Neural progenitor cell (in vitro differentiated cells): ENCODE results near the gene JAG2. TPM values are rescaled to one million over a fixed set of nuclear protein-coding genes. Genes with fewer than 3 reads are reported as not detected.
A peak's percentile ranks its signal among the peaks of the same experiment; 100 is the strongest.

Source experiments
- DNase-seq: peaks from one replicate; pipeline ENCODE4 v3.0.0-alpha.2; 2016; ENCODE audit warnings: low spot score
- H2AFZ ChIP-seq: fragments of 200-600 bp; sonication (generic); replicated peaks from 2 replicates; pipeline ENCODE4 v1.6.1; 2016; ENCODE audit warnings: antibody characterized with exemption
- H3F3A ChIP-seq: fragments of 200-600 bp; sonication (generic); 2 replicates; pipeline ENCODE4 v1.6.1; 2016; ENCODE audit warnings: antibody characterized with exemption, low read depth
- H3K27ac ChIP-seq: fragments of 200-600 bp; sonication (generic); 2 replicates; pipeline ENCODE4 v1.5.1; 2016; ENCODE audit warnings: mild to moderate bottlenecking
- H3K27me3 ChIP-seq: fragments of 200-600 bp; sonication (generic); 2 replicates; pipeline ENCODE4 v1.6.1; 2016; ENCODE audit warnings: mild to moderate bottlenecking, moderate library complexity
- H3K36me3 ChIP-seq: fragments of 200-600 bp; sonication (generic); 2 replicates; pipeline ENCODE4 v1.5.1; 2016
- H3K4me1 ChIP-seq: fragments of 200-600 bp; sonication (generic); 2 replicates; pipeline ENCODE4 v1.6.1; 2016; ENCODE audit warnings: mixed run types
- H3K4me2 ChIP-seq: fragments of 200-600 bp; sonication (generic); 2 replicates; pipeline ENCODE4 v1.6.1; 2016
- H3K4me3 ChIP-seq: fragments of 200-600 bp; sonication (generic); 2 replicates; pipeline ENCODE4 v1.5.1; 2016
- H3K79me2 ChIP-seq: fragments of 200-600 bp; sonication (generic); 2 replicates; pipeline ENCODE4 v1.6.1; 2016; ENCODE audit warnings: low read depth
- H3K9ac ChIP-seq: fragments of 200-600 bp; sonication (generic); 2 replicates; pipeline ENCODE4 v1.6.1; 2016
- H3K9me3 ChIP-seq: fragments of 200-600 bp; sonication (generic); 2 replicates; pipeline ENCODE4 v1.5.1; 2016; ENCODE audit warnings: low read depth
- H4K20me1 ChIP-seq: fragments of 200-600 bp; sonication (generic); 2 replicates; pipeline ENCODE4 v1.6.1; 2016; ENCODE audit warnings: low read depth
- H3K27ac Mint-ChIP-seq: 3 replicates; pipeline ENCODE4 v1.8.0; 2021; ENCODE audit warnings: mixed read lengths
- H3K27me3 Mint-ChIP-seq: 2 replicates; pipeline ENCODE4 v1.8.0; 2022; ENCODE audit warnings: low read depth, mild to moderate bottlenecking, inconsistent platforms, moderate library complexity, mixed read lengths; ENCODE audit not compliant: insufficient read depth
- H3K36me3 Mint-ChIP-seq: 3 replicates; pipeline ENCODE4 v1.8.0; 2021; ENCODE audit warnings: mixed read lengths
- H3K4me1 Mint-ChIP-seq: 3 replicates; pipeline ENCODE4 v1.8.0; 2021; ENCODE audit warnings: mixed read lengths
- H3K4me3 Mint-ChIP-seq: 3 replicates; pipeline ENCODE4 v1.8.0; 2021; ENCODE audit warnings: mild to moderate bottlenecking, moderate library complexity, mixed read lengths
- H3K9me3 Mint-ChIP-seq: 3 replicates; pipeline ENCODE4 v1.8.0; 2020; ENCODE audit warnings: mixed read lengths
- EZH2 ChIP-seq: fragments of 200-600 bp; sonication (generic); IDR thresholded peaks from 2 replicates; pipeline ENCODE4 v1.6.1; 2017; ENCODE audit warnings: antibody characterized with exemption, mild to moderate bottlenecking, moderate library complexity
- EZH2phosphoT487 ChIP-seq: fragments of 200-600 bp; sonication (generic); IDR thresholded peaks from 2 replicates; pipeline ENCODE4 v1.6.1; 2017; ENCODE audit warnings: antibody characterized with exemption
- total RNA-seq: library from RNA; depleted of rRNA; stranded (reverse); fragments of >200 nt; gene quantifications from 2 replicates; pipeline ENCODE4 v1.2.3, GENCODE V29; 2015; ENCODE audit warnings: low replicate concordance
- TF ChIP-seq, protein P1 (sequence below): fragments of 200-600 bp; sonication (generic); IDR thresholded peaks from 2 replicates; pipeline ENCODE4 v1.5.1; 2017; ENCODE audit warnings: antibody characterized with exemption, mild to moderate bottlenecking

The JAG2 gene
- total RNA-seq, 1 donor from 2014 or later: 2.1 TPM

DNA sequence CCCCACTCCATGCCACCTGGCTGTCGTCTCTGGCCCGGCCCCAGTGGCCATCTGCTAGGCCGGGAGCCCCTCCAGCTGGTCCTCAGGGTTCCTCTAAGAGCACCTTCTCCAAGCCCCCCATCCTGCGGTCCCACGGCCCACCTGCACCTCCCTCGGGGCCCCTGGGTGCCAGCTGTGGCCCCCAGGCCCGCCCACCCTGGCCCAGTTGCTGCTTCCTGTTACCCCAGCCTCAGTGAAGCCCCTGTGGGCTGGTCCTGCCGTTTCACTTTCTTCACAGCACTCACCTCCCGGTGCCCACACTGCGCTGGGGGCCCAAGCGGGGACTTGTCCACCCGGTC lies 40.1 kb upstream of the JAG2 start:
- no peak overlapping the region for H2AFZ ChIP-seq
- peak overlapping the region; percentile 66 for H3K27ac Mint-ChIP-seq
- no peak overlapping the region for H3K4me3 ChIP-seq
- H3F3A ChIP-seq: no peaks in the 10 kb centered on the region
- peaks cover 7% of the 10 kb centered on the region for H4K20me1 ChIP-seq
- H3K79me2 ChIP-seq: no peaks in the 10 kb centered on the region
- H3K27me3 ChIP-seq: no peaks in the 10 kb centered on the region
- H3K4me2 ChIP-seq: no peak overlapping the region
- no peak overlapping the region for H3K9ac ChIP-seq
- DNase-seq: no peak
- H3K9me3 Mint-ChIP-seq: no peaks in the 10 kb centered on the region
- no peaks in the 10 kb centered on the region for H3K4me1 ChIP-seq
- TF ChIP-seq, protein P1, sequence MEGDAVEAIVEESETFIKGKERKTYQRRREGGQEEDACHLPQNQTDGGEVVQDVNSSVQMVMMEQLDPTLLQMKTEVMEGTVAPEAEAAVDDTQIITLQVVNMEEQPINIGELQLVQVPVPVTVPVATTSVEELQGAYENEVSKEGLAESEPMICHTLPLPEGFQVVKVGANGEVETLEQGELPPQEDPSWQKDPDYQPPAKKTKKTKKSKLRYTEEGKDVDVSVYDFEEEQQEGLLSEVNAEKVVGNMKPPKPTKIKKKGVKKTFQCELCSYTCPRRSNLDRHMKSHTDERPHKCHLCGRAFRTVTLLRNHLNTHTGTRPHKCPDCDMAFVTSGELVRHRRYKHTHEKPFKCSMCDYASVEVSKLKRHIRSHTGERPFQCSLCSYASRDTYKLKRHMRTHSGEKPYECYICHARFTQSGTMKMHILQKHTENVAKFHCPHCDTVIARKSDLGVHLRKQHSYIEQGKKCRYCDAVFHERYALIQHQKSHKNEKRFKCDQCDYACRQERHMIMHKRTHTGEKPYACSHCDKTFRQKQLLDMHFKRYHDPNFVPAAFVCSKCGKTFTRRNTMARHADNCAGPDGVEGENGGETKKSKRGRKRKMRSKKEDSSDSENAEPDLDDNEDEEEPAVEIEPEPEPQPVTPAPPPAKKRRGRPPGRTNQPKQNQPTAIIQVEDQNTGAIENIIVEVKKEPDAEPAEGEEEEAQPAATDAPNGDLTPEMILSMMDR: no peak
- TF ChIP-seq EZH2 (no peak), EZH2phosphoT487 (no peak)
- H3K4me1 Mint-ChIP-seq: peaks cover 5% of the 10 kb centered on the region
- H3K27ac ChIP-seq: no peak overlapping the region
- no peaks in the 10 kb centered on the region for H3K36me3 ChIP-seq
- H3K27me3 Mint-ChIP-seq: peaks cover 6% of the 10 kb centered on the region
- H3K9me3 ChIP-seq: no peaks in the 10 kb centered on the region
- H3K4me3 Mint-ChIP-seq: no peak overlapping the region
- no peaks in the 10 kb centered on the region for H3K36me3 Mint-ChIP-seq

DNA sequence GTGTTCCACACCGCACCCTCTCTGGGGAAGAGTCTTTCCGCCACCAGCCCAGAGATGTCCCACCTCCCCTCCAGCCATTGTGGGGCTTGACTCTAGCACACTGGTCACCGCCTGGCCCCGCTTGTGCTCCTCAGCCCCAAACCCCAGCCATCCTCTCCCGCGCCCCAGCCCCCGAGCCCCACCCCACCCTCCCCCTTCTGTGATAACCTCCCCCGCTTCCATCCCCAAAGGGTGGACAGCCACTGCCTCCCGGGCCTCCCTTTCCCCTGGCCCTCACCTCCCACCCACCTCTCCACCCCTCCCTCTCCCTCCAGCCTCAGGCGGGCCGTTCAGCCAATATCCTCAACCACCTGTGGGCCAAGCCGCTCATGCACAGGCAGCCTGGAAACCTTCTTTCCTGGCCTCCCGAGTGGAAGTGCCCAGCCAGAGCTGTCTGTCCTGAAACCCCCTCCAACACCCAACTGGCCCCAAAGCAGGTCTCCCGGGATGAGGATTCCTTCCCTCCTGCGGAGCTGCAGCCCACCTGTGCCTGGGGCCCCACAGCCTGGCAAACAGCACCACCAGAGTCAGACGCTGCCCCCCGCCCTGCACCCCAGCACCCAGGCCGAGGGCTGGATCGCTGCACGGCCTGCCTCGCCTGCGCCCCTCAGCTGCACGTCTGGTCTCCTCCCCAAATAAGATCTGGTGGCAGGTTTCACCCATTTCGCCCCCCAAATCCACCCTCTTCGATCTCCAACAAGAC lies 39.6 kb upstream of the JAG2 start:
- Histone ChIP-seq H3K4me2 (no peak overlapping the region), H3K79me2 (no peaks in the 10 kb centered on the region), H3K4me3 (no peak overlapping the region), H3K36me3 (no peaks in the 10 kb centered on the region), H3K4me1 (peaks cover 5% of the 10 kb centered on the region), H3K9ac (no peak overlapping the region), H3F3A (no peaks in the 10 kb centered on the region), H2AFZ (no peak overlapping the region), H3K27ac (no peak overlapping the region), H3K27me3 (no peaks in the 10 kb centered on the region), H3K9me3 (no peaks in the 10 kb centered on the region), H4K20me1 (peaks cover 7% of the 10 kb centered on the region)
- peaks cover 3% of the 10 kb centered on the region for H3K27me3 Mint-ChIP-seq
- DNase-seq: no peak
- H3K9me3 Mint-ChIP-seq: no peaks in the 10 kb centered on the region
- H3K4me1 Mint-ChIP-seq: peaks cover 3% of the 10 kb centered on the region
- no peaks in the 10 kb centered on the region for H3K36me3 Mint-ChIP-seq
- no peak overlapping the region for H3K4me3 Mint-ChIP-seq
- H3K27ac Mint-ChIP-seq: peak overlapping the region; percentile 66
- TF ChIP-seq, protein P1: no peak
- TF ChIP-seq EZH2 (no peak), EZH2phosphoT487 (no peak)

DNA sequence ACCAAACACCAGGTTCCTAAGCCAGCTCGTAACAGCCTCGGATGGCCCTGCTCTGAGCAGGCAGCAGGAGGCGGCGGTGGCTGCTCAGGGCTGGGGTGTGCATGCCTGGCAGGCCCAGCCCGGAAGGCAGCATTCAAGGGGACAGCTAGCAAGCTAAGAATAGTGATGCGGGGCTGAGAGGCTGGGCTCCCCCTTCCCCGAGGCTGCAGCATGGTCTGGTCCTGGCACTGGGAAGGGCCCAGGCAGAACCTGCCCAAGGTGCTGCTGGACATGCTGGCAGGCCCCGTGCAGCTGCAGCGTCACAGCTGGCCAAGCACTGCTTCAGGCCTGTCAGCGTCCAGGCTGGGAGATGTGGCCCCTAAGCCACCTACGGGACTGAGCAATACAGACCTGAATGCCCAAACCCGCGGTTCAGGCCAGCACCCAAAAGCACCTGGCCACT lies 38.9 kb upstream of the JAG2 start:
- TF ChIP-seq EZH2phosphoT487: no peak
- TF ChIP-seq, protein P1: peak; percentile 18
- H3K4me1 ChIP-seq: peaks cover 6% of the 10 kb centered on the region
- Mint-ChIP-seq H3K4me3 (no peak overlapping the region), H3K36me3 (no peaks in the 10 kb centered on the region), H3K9me3 (no peaks in the 10 kb centered on the region), H3K27me3 (peaks cover 3% of the 10 kb centered on the region), H3K27ac (no peak overlapping the region), H3K4me1 (peaks cover 2% of the 10 kb centered on the region)
- no peak overlapping the region for H3K9ac ChIP-seq
- H4K20me1 ChIP-seq: peaks cover 7% of the 10 kb centered on the region
- peak overlapping the region; percentile 38 for H3K27ac ChIP-seq
- H3K4me2 ChIP-seq: no peak overlapping the region
- no peak overlapping the region for H2AFZ ChIP-seq
- H3K79me2 ChIP-seq: no peaks in the 10 kb centered on the region
- peak; percentile 51 for DNase-seq
- no peaks in the 10 kb centered on the region for H3F3A ChIP-seq
- H3K4me3 ChIP-seq: no peak overlapping the region
- no peaks in the 10 kb centered on the region for H3K9me3 ChIP-seq
- H3K27me3 ChIP-seq: no peaks in the 10 kb centered on the region
- H3K36me3 ChIP-seq: no peaks in the 10 kb centered on the region
